A549 (cell line): ENCODE measurements around the gene TUB.

Source experiments
- BCL3 ChIP-seq: fragments of >200 bp; sonication (Bioruptor Twin); formaldehyde crosslinking; IDR thresholded peaks from 3 replicates; pipeline ENCODE4 v1.6.1; 2016
- CHD4 ChIP-seq: fragments of 200-600 bp; sonication (generic); IDR thresholded peaks from 2 replicates; pipeline ENCODE4 v1.6.1; 2016; ENCODE audit warnings: antibody characterized with exemption, mild to moderate bottlenecking, borderline replicate concordance
- EP300 ChIP-seq, 2 experiments: fragments of >200 bp; sonication (Bioruptor Twin); formaldehyde crosslinking; IDR thresholded peaks; 2 replicates in 1 of 2; 3 replicates in 1 of 2; pipeline ENCODE4 v1.6.1; 2016 to 2017
- KDM1A ChIP-seq: fragments of 200-600 bp; sonication (generic); IDR thresholded peaks from 2 replicates; pipeline ENCODE4 v1.6.1; 2016; ENCODE audit warnings: low read depth, mild to moderate bottlenecking
- MAX ChIP-seq: IDR thresholded peaks from 2 replicates; pipeline ENCODE4 v1.6.1; 2012
- NR3C1 ChIP-seq: fragments of >200 bp; sonication (Bioruptor Twin); formaldehyde crosslinking; IDR thresholded peaks from 3 replicates; pipeline ENCODE4 v1.6.1; 2017
- POLR2A ChIP-seq: IDR thresholded peaks from 2 replicates; pipeline ENCODE4 v1.6.1; 2012; ENCODE audit warnings: mild to moderate bottlenecking, low read length
- RAD21 ChIP-seq, 2 experiments: fragments of >200 bp in 1 of 2; sonication (Bioruptor Twin) in 1 of 2; formaldehyde crosslinking in 1 of 2; IDR thresholded peaks in 1 of 2; conservative IDR thresholded peaks in 1 of 2; 2 replicates in 1 of 2; 3 replicates in 1 of 2; pipeline ENCODE4 v1.6.1; 2012 to 2018; ENCODE audit warnings: inconsistent platforms in 1 of 2
- USF2 ChIP-seq: fragments of 450-650 bp; IDR thresholded peaks from 2 replicates; pipeline ENCODE4 v1.6.1; 2014; ENCODE audit warnings: antibody characterized with exemption
- TF ChIP-seq, protein P1 (sequence below): fragments of >200 bp; sonication (Bioruptor Twin); formaldehyde crosslinking; IDR thresholded peaks from 3 replicates; pipeline ENCODE4 v1.5.1; 2016

- TF ChIP-seq USF2, result no peak
- TF ChIP-seq MAX, result no peak
- TF ChIP-seq POLR2A, result no peak
- TF ChIP-seq, protein P1, sequence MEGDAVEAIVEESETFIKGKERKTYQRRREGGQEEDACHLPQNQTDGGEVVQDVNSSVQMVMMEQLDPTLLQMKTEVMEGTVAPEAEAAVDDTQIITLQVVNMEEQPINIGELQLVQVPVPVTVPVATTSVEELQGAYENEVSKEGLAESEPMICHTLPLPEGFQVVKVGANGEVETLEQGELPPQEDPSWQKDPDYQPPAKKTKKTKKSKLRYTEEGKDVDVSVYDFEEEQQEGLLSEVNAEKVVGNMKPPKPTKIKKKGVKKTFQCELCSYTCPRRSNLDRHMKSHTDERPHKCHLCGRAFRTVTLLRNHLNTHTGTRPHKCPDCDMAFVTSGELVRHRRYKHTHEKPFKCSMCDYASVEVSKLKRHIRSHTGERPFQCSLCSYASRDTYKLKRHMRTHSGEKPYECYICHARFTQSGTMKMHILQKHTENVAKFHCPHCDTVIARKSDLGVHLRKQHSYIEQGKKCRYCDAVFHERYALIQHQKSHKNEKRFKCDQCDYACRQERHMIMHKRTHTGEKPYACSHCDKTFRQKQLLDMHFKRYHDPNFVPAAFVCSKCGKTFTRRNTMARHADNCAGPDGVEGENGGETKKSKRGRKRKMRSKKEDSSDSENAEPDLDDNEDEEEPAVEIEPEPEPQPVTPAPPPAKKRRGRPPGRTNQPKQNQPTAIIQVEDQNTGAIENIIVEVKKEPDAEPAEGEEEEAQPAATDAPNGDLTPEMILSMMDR, result no peak
- TF ChIP-seq BCL3, result no peak
- TF ChIP-seq CHD4, result no peak
- no peak for TF ChIP-seq RAD21 (conservative IDR thresholded peaks at IDR 0.05 in 1 of 2, IDR thresholded peaks at IDR 0.05 in 1 of 2)
- no peak for TF ChIP-seq NR3C1
- no peak for TF ChIP-seq EP300 (IDR thresholded peaks at IDR 0.05)
- no peak for TF ChIP-seq KDM1A
Measured at GRCh38 chr11:8100158-8100557, 19.1 kb downstream of the TUB start.
